ENCODE data around the gene CIDEB.

DNA sequence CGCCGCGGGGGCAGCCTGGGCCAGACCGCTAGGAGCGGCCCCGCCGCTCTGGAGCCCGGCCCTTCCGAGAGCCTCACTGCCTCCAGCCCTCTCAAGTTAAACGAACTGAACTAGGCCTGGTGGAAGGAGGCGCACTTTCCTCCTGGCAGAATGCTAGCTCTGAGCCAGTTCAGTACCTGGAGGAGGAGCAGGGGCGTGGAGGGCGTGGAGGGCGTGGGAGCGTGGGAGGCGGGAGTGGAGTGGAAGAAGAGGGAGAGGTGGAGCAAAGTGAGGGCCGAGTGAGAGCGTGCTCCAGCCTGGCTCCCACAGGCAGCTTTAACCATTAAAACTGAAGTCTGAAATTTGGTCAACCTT is 8.8 kb upstream of the CIDEB start:
- no peak for TF ChIP-seq RCOR1 (IDR thresholded peaks at IDR 0.05; ENCODE audit: insufficient replicate concordance, low read length)
- TF ChIP-seq POLR2A (IDR thresholded peaks at IDR 0.05; ENCODE audit: low read depth, low read length) = no peak
- TF ChIP-seq SMC3 (IDR thresholded peaks at IDR 0.05; ENCODE audit: low read depth, low read length) = no peak
- TF ChIP-seq, protein P1, sequence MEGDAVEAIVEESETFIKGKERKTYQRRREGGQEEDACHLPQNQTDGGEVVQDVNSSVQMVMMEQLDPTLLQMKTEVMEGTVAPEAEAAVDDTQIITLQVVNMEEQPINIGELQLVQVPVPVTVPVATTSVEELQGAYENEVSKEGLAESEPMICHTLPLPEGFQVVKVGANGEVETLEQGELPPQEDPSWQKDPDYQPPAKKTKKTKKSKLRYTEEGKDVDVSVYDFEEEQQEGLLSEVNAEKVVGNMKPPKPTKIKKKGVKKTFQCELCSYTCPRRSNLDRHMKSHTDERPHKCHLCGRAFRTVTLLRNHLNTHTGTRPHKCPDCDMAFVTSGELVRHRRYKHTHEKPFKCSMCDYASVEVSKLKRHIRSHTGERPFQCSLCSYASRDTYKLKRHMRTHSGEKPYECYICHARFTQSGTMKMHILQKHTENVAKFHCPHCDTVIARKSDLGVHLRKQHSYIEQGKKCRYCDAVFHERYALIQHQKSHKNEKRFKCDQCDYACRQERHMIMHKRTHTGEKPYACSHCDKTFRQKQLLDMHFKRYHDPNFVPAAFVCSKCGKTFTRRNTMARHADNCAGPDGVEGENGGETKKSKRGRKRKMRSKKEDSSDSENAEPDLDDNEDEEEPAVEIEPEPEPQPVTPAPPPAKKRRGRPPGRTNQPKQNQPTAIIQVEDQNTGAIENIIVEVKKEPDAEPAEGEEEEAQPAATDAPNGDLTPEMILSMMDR (conservative IDR thresholded peaks at IDR 0.05; ENCODE audit: low read depth, low read length) = no peak
- TF ChIP-seq MAFK (IDR thresholded peaks at IDR 0.05; ENCODE audit: low read depth, low read length) = no peak
- TF ChIP-seq, protein P2, sequence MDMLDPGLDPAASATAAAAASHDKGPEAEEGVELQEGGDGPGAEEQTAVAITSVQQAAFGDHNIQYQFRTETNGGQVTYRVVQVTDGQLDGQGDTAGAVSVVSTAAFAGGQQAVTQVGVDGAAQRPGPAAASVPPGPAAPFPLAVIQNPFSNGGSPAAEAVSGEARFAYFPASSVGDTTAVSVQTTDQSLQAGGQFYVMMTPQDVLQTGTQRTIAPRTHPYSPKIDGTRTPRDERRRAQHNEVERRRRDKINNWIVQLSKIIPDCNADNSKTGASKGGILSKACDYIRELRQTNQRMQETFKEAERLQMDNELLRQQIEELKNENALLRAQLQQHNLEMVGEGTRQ (IDR thresholded peaks at IDR 0.05; ENCODE audit: low read depth, low read length) = no peak
- TF ChIP-seq CEBPB (IDR thresholded peaks at IDR 0.05; ENCODE audit: low read depth, low read length) = no peak
- TF ChIP-seq FOS (IDR thresholded peaks at IDR 0.05; ENCODE audit: low read depth, low read length) = no peak
- no peak for TF ChIP-seq RFX5 (IDR thresholded peaks at IDR 0.05; ENCODE audit: low read depth, low read length)
- TF ChIP-seq, protein P3, sequence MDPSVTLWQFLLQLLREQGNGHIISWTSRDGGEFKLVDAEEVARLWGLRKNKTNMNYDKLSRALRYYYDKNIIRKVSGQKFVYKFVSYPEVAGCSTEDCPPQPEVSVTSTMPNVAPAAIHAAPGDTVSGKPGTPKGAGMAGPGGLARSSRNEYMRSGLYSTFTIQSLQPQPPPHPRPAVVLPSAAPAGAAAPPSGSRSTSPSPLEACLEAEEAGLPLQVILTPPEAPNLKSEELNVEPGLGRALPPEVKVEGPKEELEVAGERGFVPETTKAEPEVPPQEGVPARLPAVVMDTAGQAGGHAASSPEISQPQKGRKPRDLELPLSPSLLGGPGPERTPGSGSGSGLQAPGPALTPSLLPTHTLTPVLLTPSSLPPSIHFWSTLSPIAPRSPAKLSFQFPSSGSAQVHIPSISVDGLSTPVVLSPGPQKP (IDR thresholded peaks at IDR 0.05; ENCODE audit: borderline replicate concordance, low read depth, low read length) = no peak
- no peak for TF ChIP-seq RAD21 (IDR thresholded peaks at IDR 0.05; ENCODE audit: low read length)
- no peak for TF ChIP-seq NFE2L2 (IDR thresholded peaks at IDR 0.05; ENCODE audit: low read depth, low read length)
- no peak for TF ChIP-seq MAZ (IDR thresholded peaks at IDR 0.05; ENCODE audit: borderline replicate concordance, low read depth, low read length)
- no peak for TF ChIP-seq MXI1 (IDR thresholded peaks at IDR 0.05; ENCODE audit: borderline replicate concordance, low read depth, low read length)
